ENCODE measurements around the gene SNX14.

Gene SNX14

GRCh38 chr6:85476532-85476931 lies 117.1 kb downstream of the SNX14 start:
- no peaks in the 10 kb centered on the region for H3K36me3 ChIP-seq (ENCODE audit: control insufficient read depth in 2 of 2, insufficient read depth in 1 of 2, low read length in 2 of 2)
- H3K27ac ChIP-seq (ENCODE audit: extremely low read depth, low read depth, low read length), result no peak overlapping the region
- POLR2A ChIA-PET, result no interaction called here
- CTCF ChIA-PET, result interaction anchor here (0.6 to 10.0 kb wide), 3 partner anchors 61 to 1053 kb away, joined by 3 to 179 read pairs (median 11); no protein-coding TSS in a partner anchor
- no peaks in the 10 kb centered on the region for H3K9me3 ChIP-seq (ENCODE audit: control insufficient read depth, insufficient read depth, low read depth, low read length)
- no peak overlapping the region for H3K4me3 ChIP-seq (ENCODE audit: low read depth, low read length)
- no peaks in the 10 kb centered on the region for H3K4me1 ChIP-seq (ENCODE audit: control insufficient read depth, insufficient read depth, low read length)
- TF ChIP-seq SETDB1 (IDR thresholded peaks at IDR 0.05; ENCODE audit: insufficient read length, low read length) (no peak), GLIS2 (tag by site-specific recombination; IDR thresholded peaks at IDR 0.05) (no peak), YY1 (tag by site-specific recombination; IDR thresholded peaks at IDR 0.05) (no peak), ZFHX2 (tag by site-specific recombination; conservative IDR thresholded peaks at IDR 0.05) (no peak), ZBTB7A (tag by site-specific recombination; IDR thresholded peaks at IDR 0.05; ENCODE audit: low read depth) (no peak), ZNF623 (tag by site-specific recombination; IDR thresholded peaks at IDR 0.05) (no peak), ZNF214 (tag by site-specific recombination; IDR thresholded peaks at IDR 0.05; ENCODE audit: borderline replicate concordance) (no peak)

- Histone ChIP-seq H3K4me3 (ENCODE audit: low read depth, low read length) (no peak overlapping the region), H3K27ac (ENCODE audit: extremely low read depth, low read depth, low read length) (no peak overlapping the region), H3K4me1 (ENCODE audit: control insufficient read depth, insufficient read depth, low read length) (no peaks in the 10 kb centered on the region), H3K9me3 (ENCODE audit: control insufficient read depth, insufficient read depth, low read depth, low read length) (no peaks in the 10 kb centered on the region), H3K36me3 (ENCODE audit: control insufficient read depth in 2 of 2, insufficient read depth in 1 of 2, low read length in 2 of 2) (no peaks in the 10 kb centered on the region)
- no peak for TF ChIP-seq ZNF169 (tag by site-specific recombination; IDR thresholded peaks at IDR 0.05)
- TF ChIP-seq ZSCAN16 (tag by site-specific recombination; IDR thresholded peaks at IDR 0.05), result no peak
- TF ChIP-seq CTCF (tag by site-specific recombination; IDR thresholded peaks at IDR 0.05), result no peak
- TF ChIP-seq ZNF416 (tag by site-specific recombination; IDR thresholded peaks at IDR 0.05), result no peak
- TF ChIP-seq ZNF350 (tag by site-specific recombination; IDR thresholded peaks at IDR 0.05), result no peak
- TF ChIP-seq ZBTB21 (tag by site-specific recombination; IDR thresholded peaks at IDR 0.05), result no peak
- TF ChIP-seq SP7 (tag by site-specific recombination; IDR thresholded peaks at IDR 0.05), result no peak
- no peak for TF ChIP-seq ZNF121 (tag by site-specific recombination; IDR thresholded peaks at IDR 0.05)
- TF ChIP-seq ZBTB44 (tag by site-specific recombination; IDR thresholded peaks at IDR 0.05), result no peak
- no peak for TF ChIP-seq ZNF558 (tag by site-specific recombination; IDR thresholded peaks at IDR 0.05)
- no peak for TF ChIP-seq ZNF354C (tag by site-specific recombination; IDR thresholded peaks at IDR 0.05; ENCODE audit: borderline replicate concordance, low read depth)
- TF ChIP-seq ZBTB26 (tag by site-specific recombination; optimal IDR thresholded peaks at IDR 0.05), result no peak
- TF ChIP-seq ZNF26 (tag by site-specific recombination; IDR thresholded peaks at IDR 0.05), result no peak
- no peak for TF ChIP-seq ZNF843 (tag by site-specific recombination; IDR thresholded peaks at IDR 0.05)
- no peak for TF ChIP-seq ZNF791 (tag by site-specific recombination; IDR thresholded peaks at IDR 0.05)
- no peak for TF ChIP-seq ZSCAN23 (tag by site-specific recombination; IDR thresholded peaks at IDR 0.05)
- POLR2A ChIA-PET, result no interaction called here
- CTCF ChIA-PET, result interaction anchor here (1.1 to 3.9 kb wide), 2 partner anchors 10 to 119 kb away, joined by 6 to 45 read pairs; no protein-coding TSS in a partner anchor
Measured at GRCh38 chr6:85473748-85474147, 119.9 kb downstream of the SNX14 start.
